K562 (cell line): ENCODE data around the gene OR7D2. TPM values are rescaled to one million over a fixed set of nuclear protein-coding genes. Genes with fewer than 3 reads are reported as not detected.

Experiments
- ATAC-seq: fragments of 200-7000 bp; cut with Tn5 transposase; 3 replicates; pipeline ENCODE4 v1.9.1; 2020; ENCODE audit warnings: moderate library complexity
- BruUV-seq: library from RNA; stranded (reverse); fragments of 400-500 nt; replicated peaks from 2 replicates; lab custom pipeline; 2021; lab: Mats Ljungman, UMichigan
- CTCF ChIA-PET: fragments of 300-600 bp; formaldehyde crosslinking; extraction: SDS; loops from one replicate; lab custom pipeline; 2021; ENCODE audit warnings: low intra/inter-chr PET ratio; lab: Yijun Ruan, JAX
- POLR2A ChIA-PET: fragments of 300-600, 350-650 bp; sonication (Branson Sonifier 250); formaldehyde crosslinking; extraction: SDS; loops from one replicate; lab custom pipeline; 2021; ENCODE audit warnings: antibody characterized with exemption, inconsistent platforms; lab: Yijun Ruan, JAX
- DNase-seq, 4 experiments: peaks; one replicate each; pipeline versions ENCODE4 v3.0.0 to v3.0.0-alpha.2; 2011 to 2018; ENCODE audit warnings: low spot score in 3 of 4, mixed read lengths in 3 of 4; ENCODE audit errors: extremely low read depth in 1 of 4
- FAIRE-seq: peaks from 2 replicates; lab custom pipeline; 2011; peaks lifted over from hg19 to GRCh38; lab: Jason Lieb, UNC
- H2AFZ ChIP-seq: 2 replicates; pipeline ENCODE4 v1.6.0; 2011; ENCODE audit warnings: low read depth, low read length, control low read depth, inconsistent platforms
- H3K27ac ChIP-seq: fragments of 200-600 bp; 3 replicates; pipeline ENCODE4 v1.8.0; 2011; ENCODE audit warnings: low read depth, mild to moderate bottlenecking, control low read depth, inconsistent platforms, low read length, moderate library complexity, mixed read lengths; ENCODE audit errors: extremely low read depth
- H3K27me3 ChIP-seq, 2 experiments: fragments of 300-600 bp in 1 of 2; 2 replicates in 1 of 2; 3 replicates in 1 of 2; pipeline versions ENCODE4 v1.6.0 to v1.8.0; 2011; ENCODE audit warnings: inconsistent platforms in 2 of 2, low read length in 2 of 2, mild to moderate bottlenecking in 1 of 2, mixed read lengths in 1 of 2, moderate library complexity in 1 of 2; ENCODE audit not compliant: control insufficient read depth in 2 of 2, insufficient read depth in 2 of 2
- H3K36me3 ChIP-seq: fragments of 300-600 bp; 3 replicates; pipeline ENCODE4 v1.8.0; 2011; ENCODE audit warnings: mild to moderate bottlenecking, low read length, inconsistent platforms; ENCODE audit not compliant: control insufficient read depth, insufficient read depth
- H3K4me1 ChIP-seq, 2 experiments: fragments of 200-600 bp in 1 of 2; replicated peaks in 1 of 2; 2 replicates in 1 of 2; 3 replicates in 1 of 2; pipeline versions ENCODE4 v1.5.1 to v1.8.0; 2011; ENCODE audit warnings: inconsistent platforms in 2 of 2, low read length in 2 of 2, mild to moderate bottlenecking in 1 of 2, mixed read lengths in 1 of 2, moderate library complexity in 1 of 2; ENCODE audit not compliant: control insufficient read depth in 2 of 2, insufficient read depth in 2 of 2
- H3K4me2 ChIP-seq: 2 replicates; pipeline ENCODE4 v1.6.1; 2011; ENCODE audit warnings: low read length, control low read depth, inconsistent platforms, mixed read lengths; ENCODE audit not compliant: insufficient read depth
- H3K4me3 ChIP-seq: fragments of 200-600 bp; sonication (generic), shearing (Covaris generic); 2 replicates; pipeline ENCODE4 v1.5.1; 2016; ENCODE audit warnings: control low read depth, inconsistent platforms
- H3K79me2 ChIP-seq: fragments of 200-600 bp; 3 replicates; pipeline ENCODE4 v1.8.0; 2011; ENCODE audit warnings: low read length, inconsistent platforms; ENCODE audit not compliant: control insufficient read depth, insufficient read depth
- H3K9ac ChIP-seq, 2 experiments: 2 replicates each; pipeline versions ENCODE4 v1.6.0 to v1.6.1; 2011; ENCODE audit warnings: low read depth in 2 of 2, low read length in 2 of 2, control low read depth in 1 of 2, inconsistent platforms in 1 of 2, mild to moderate bottlenecking in 1 of 2, mixed read lengths in 1 of 2; ENCODE audit not compliant: insufficient read depth in 1 of 2
- H3K9me1 ChIP-seq: one replicate; pipeline ENCODE4 v1.6.0; 2011; ENCODE audit warnings: inconsistent platforms, mild to moderate bottlenecking, low read length, moderate library complexity; ENCODE audit not compliant: control insufficient read depth, insufficient read depth
- H3K9me3 ChIP-seq: replicated peaks from 2 replicates; pipeline ENCODE4 v1.5.1; 2011; ENCODE audit warnings: low read depth, low read length, inconsistent platforms; ENCODE audit not compliant: control insufficient read depth, insufficient read depth
- H4K20me1 ChIP-seq: replicated peaks from 2 replicates; pipeline ENCODE4 v1.6.1; 2011; ENCODE audit warnings: low read length, inconsistent platforms, mixed read lengths; ENCODE audit not compliant: control insufficient read depth, insufficient read depth
- ARID4B ChIP-seq: sonication (generic); formaldehyde crosslinking; IDR thresholded peaks from 2 replicates; pipeline ENCODE4 v1.8.0; 2022; ENCODE audit warnings: mild to moderate bottlenecking, missing genetic modification reagents
- HMG20A ChIP-seq: fragments of 450-650 bp; formaldehyde crosslinking; conservative IDR thresholded peaks from 2 replicates; pipeline ENCODE4 v1.4.0; 2020; ENCODE audit warnings: mild to moderate bottlenecking, mixed read lengths
- PKNOX1 ChIP-seq: fragments of 450-650 bp; IDR thresholded peaks from 2 replicates; pipeline ENCODE4 v1.6.1; 2016
- WGBS: fragments of 100-300 bp; shearing (Covaris generic); methylation state at CpG from one replicate; pipeline ENCODE4 v1.1.6; 2016; ENCODE audit warnings: low coverage, mixed read lengths; ENCODE audit not compliant: insufficient coverage; ENCODE audit errors: missing lambda C conversion rate; 5-methylcytosine and 5-hydroxymethylcytosine counted together
- in situ Hi-C: fragments of 300-500 bp; cut with MboI; formaldehyde crosslinking; loops from 4 replicates; pipeline ENCODE4 v1.15.0; 2018; ENCODE audit warnings: inconsistent platforms, mixed read lengths
- intact Hi-C: fragments of 100-400 bp; cut with micrococcal nuclease; formaldehyde crosslinking; loops from 2 replicates; pipeline ENCODE4 v1.14.2; 2022
- polyA plus RNA-seq, 8 experiments: library from polyadenylated mRNA; depleted of rRNA in 4 of 8; stranded (reverse) in 5 of 8; unstranded in 3 of 8; fragments of >200 nt; fragmentation: Nextera tagmentation in 2 of 8; fragmentation: Illumina TruSeq in 1 of 8; extraction: Ambion mirVana in 2 of 8; extraction: Trizol in 1 of 8; gene quantifications; 2 replicates each; pipeline versions ENCODE4 v1.2.1 to v1.2.3, GENCODE V29; 2011 to 2014; ENCODE audit warnings: inconsistent platforms in 1 of 8, missing spikeins in 1 of 8
- total RNA-seq, 7 experiments: library from RNA; depleted of rRNA in 6 of 7; stranded (reverse); fragments of >200 nt in 6 of 7; fragmentation: Illumina TruSeq in 2 of 7; extraction: Trizol in 2 of 7; gene quantifications; 2 replicates each; pipeline versions ENCODE4 v1.2.1 to v1.2.3, GENCODE V29; 2011 to 2021; ENCODE audit warnings: low replicate concordance in 1 of 7

The OR7D2 gene
- total and polyA plus RNA-seq, 9 of the 15 experiments (the other 6 are each of a cell fraction or from before 2014, with no cell fraction given): 0.05 to 0.75 (median 0.45) TPM

- intact Hi-C loops: no loop called here
- Histone ChIP-seq H3K9me1 (no peaks in the 10 kb centered on the region), H3K4me1 (no peaks in the 10 kb centered on the region), H3K27me3 (no peaks in the 10 kb centered on the region), H3K27ac (no peak within 1 kb of the TSS), H2AFZ (no peak within 1 kb of the TSS), H3K9ac (no peak within 1 kb of the TSS), H4K20me1 (no peaks in the 10 kb centered on the region), H3K36me3 (no peaks in the 10 kb centered on the region), H3K9me3 (no peaks in the 10 kb centered on the region), H3K79me2 (no peaks in the 10 kb centered on the region), H3K4me2 (no peak within 1 kb of the TSS), H3K4me3 (no peak within 1 kb of the TSS)
- BruUV-seq: no TSS peak
- CTCF ChIA-PET: no interaction called here
- POLR2A ChIA-PET: no interaction called here
- FAIRE-seq: no peak
- DNase-seq: no peak
- ATAC-seq: no peak
- 0% methylated on average over 3 of the region's 3 CpGs for WGBS
- in situ Hi-C loops: no loop called here
- TF ChIP-seq PKNOX1 (no peak), ARID4B (CRISPR knock-in tag) (no peak), HMG20A (CRISPR knock-in tag) (no peak)
These were observed 40.7 kb downstream of the OR7D2 start, which contains the start of gene OR7D4 for GRCh38 chr19:9219489-9219888. Gene OR7D4, minus strand, starts transcription at chr19:9219589. Its CDS starts 4,752 bp downstream, at chr19:9214837.

Other genes starting within 250 kb of the OR7D2 start
Only the 7 nearest of the 11 such genes appear.
- not detected in 2 replicates for gene OR1M1, start 91.9 kb upstream of the OR7D2 start, total RNA-seq (2014; rRNA removed)
- not detected in 2 replicates for gene OR1M1, start 91.9 kb upstream of the OR7D2 start, total RNA-seq (2014; rRNA removed; fragmentation: Illumina TruSeq; extraction: Trizol)
- not detected in 2 replicates for gene OR1M1, start 91.9 kb upstream of the OR7D2 start, total RNA-seq (2015; rRNA removed; fragmentation: Illumina TruSeq; extraction: Trizol)
- gene OR1M1, start 91.9 kb upstream of the OR7D2 start, total RNA-seq (2021): not detected in 2 replicates
- gene OR1M1, start 91.9 kb upstream of the OR7D2 start, polyA plus RNA-seq (2011; rRNA removed): not detected in 2 replicates
- not detected in 2 replicates for gene OR1M1, start 91.9 kb upstream of the OR7D2 start, polyA plus RNA-seq (2014; fragmentation: Illumina TruSeq; extraction: Trizol)
- not detected for gene OR1M1, start 91.9 kb upstream of the OR7D2 start, polyA plus RNA-seq (2014; fragmentation: Nextera tagmentation; extraction: Ambion mirVana)
- gene OR1M1, start 91.9 kb upstream of the OR7D2 start, polyA plus RNA-seq (2014; rRNA removed): not detected in 2 replicates
- not detected in 2 replicates for gene OR7G2, start 71.5 kb upstream of the OR7D2 start, total RNA-seq (2014; rRNA removed)
- not detected in 2 replicates for gene OR7G2, start 71.5 kb upstream of the OR7D2 start, total RNA-seq (2014; rRNA removed; fragmentation: Illumina TruSeq; extraction: Trizol)
- not detected in 2 replicates for gene OR7G2, start 71.5 kb upstream of the OR7D2 start, total RNA-seq (2015; rRNA removed; fragmentation: Illumina TruSeq; extraction: Trizol)
- not detected in 2 replicates for gene OR7G2, start 71.5 kb upstream of the OR7D2 start, total RNA-seq (2021)
- 0.16 and 0.20 TPM in 2 replicates for gene OR7G2, start 71.5 kb upstream of the OR7D2 start, polyA plus RNA-seq (2011; rRNA removed)
- gene OR7G2, start 71.5 kb upstream of the OR7D2 start, polyA plus RNA-seq (2014; fragmentation: Illumina TruSeq; extraction: Trizol): not detected in 2 replicates
- gene OR7G2, start 71.5 kb upstream of the OR7D2 start, polyA plus RNA-seq (2014; fragmentation: Nextera tagmentation; extraction: Ambion mirVana): not detected
- not detected in 2 replicates for gene OR7G2, start 71.5 kb upstream of the OR7D2 start, polyA plus RNA-seq (2014; rRNA removed)
- not detected in 2 replicates for gene OR7G1, start 63.2 kb upstream of the OR7D2 start, total RNA-seq (2014; rRNA removed)
- not detected in 2 replicates for gene OR7G1, start 63.2 kb upstream of the OR7D2 start, total RNA-seq (2014; rRNA removed; fragmentation: Illumina TruSeq; extraction: Trizol)
- not detected in 2 replicates for gene OR7G1, start 63.2 kb upstream of the OR7D2 start, total RNA-seq (2015; rRNA removed; fragmentation: Illumina TruSeq; extraction: Trizol)
- not detected in 2 replicates for gene OR7G1, start 63.2 kb upstream of the OR7D2 start, total RNA-seq (2021)
- not detected in 2 replicates for gene OR7G1, start 63.2 kb upstream of the OR7D2 start, polyA plus RNA-seq (2011; rRNA removed)
- not detected in 2 replicates for gene OR7G1, start 63.2 kb upstream of the OR7D2 start, polyA plus RNA-seq (2014; fragmentation: Illumina TruSeq; extraction: Trizol)
- not detected for gene OR7G1, start 63.2 kb upstream of the OR7D2 start, polyA plus RNA-seq (2014; fragmentation: Nextera tagmentation; extraction: Ambion mirVana)
- not detected in 2 replicates for gene OR7G1, start 63.2 kb upstream of the OR7D2 start, polyA plus RNA-seq (2014; rRNA removed)
- not detected in 2 replicates for gene OR7G3, start 52.0 kb upstream of the OR7D2 start, total RNA-seq (2014; rRNA removed)
- gene OR7G3, start 52.0 kb upstream of the OR7D2 start, total RNA-seq (2014; rRNA removed; fragmentation: Illumina TruSeq; extraction: Trizol): not detected in 2 replicates
- not detected in 2 replicates for gene OR7G3, start 52.0 kb upstream of the OR7D2 start, total RNA-seq (2015; rRNA removed; fragmentation: Illumina TruSeq; extraction: Trizol)
- not detected in 2 replicates for gene OR7G3, start 52.0 kb upstream of the OR7D2 start, total RNA-seq (2021)
- not detected in 2 replicates for gene OR7G3, start 52.0 kb upstream of the OR7D2 start, polyA plus RNA-seq (2011; rRNA removed)
- not detected in 2 replicates for gene OR7G3, start 52.0 kb upstream of the OR7D2 start, polyA plus RNA-seq (2014; fragmentation: Illumina TruSeq; extraction: Trizol)
- not detected for gene OR7G3, start 52.0 kb upstream of the OR7D2 start, polyA plus RNA-seq (2014; fragmentation: Nextera tagmentation; extraction: Ambion mirVana)
- not detected in 2 replicates for gene OR7G3, start 52.0 kb upstream of the OR7D2 start, polyA plus RNA-seq (2014; rRNA removed)
- 17.3 and 21.7 TPM in 2 replicates for gene ZNF317, start 38.6 kb upstream of the OR7D2 start, total RNA-seq (2014; rRNA removed)
- 35.4 and 37.7 TPM in 2 replicates for gene ZNF317, start 38.6 kb upstream of the OR7D2 start, total RNA-seq (2014; rRNA removed; fragmentation: Illumina TruSeq; extraction: Trizol)
- 31.4 and 34.8 TPM in 2 replicates for gene ZNF317, start 38.6 kb upstream of the OR7D2 start, total RNA-seq (2015; rRNA removed; fragmentation: Illumina TruSeq; extraction: Trizol)
- gene ZNF317, start 38.6 kb upstream of the OR7D2 start, total RNA-seq (2021): 37.1 and 43.2 TPM in 2 replicates
- gene ZNF317, start 38.6 kb upstream of the OR7D2 start, polyA plus RNA-seq (2011; rRNA removed): 20.1 and 23.1 TPM in 2 replicates
- gene ZNF317, start 38.6 kb upstream of the OR7D2 start, polyA plus RNA-seq (2014; fragmentation: Illumina TruSeq; extraction: Trizol): 38.6 and 40.5 TPM in 2 replicates
- gene ZNF317, start 38.6 kb upstream of the OR7D2 start, polyA plus RNA-seq (2014; fragmentation: Nextera tagmentation; extraction: Ambion mirVana): 10 to 100 TPM; 23.9 to 37.9 TPM
- 17.3 and 18.6 TPM in 2 replicates for gene ZNF317, start 38.6 kb upstream of the OR7D2 start, polyA plus RNA-seq (2014; rRNA removed)
- gene OR7D4, start 40.6 kb downstream of the OR7D2 start, total RNA-seq (2014; rRNA removed): not detected in 2 replicates
- gene OR7D4, start 40.6 kb downstream of the OR7D2 start, total RNA-seq (2014; rRNA removed; fragmentation: Illumina TruSeq; extraction: Trizol): not detected in 2 replicates
- gene OR7D4, start 40.6 kb downstream of the OR7D2 start, total RNA-seq (2015; rRNA removed; fragmentation: Illumina TruSeq; extraction: Trizol): not detected in 2 replicates
- gene OR7D4, start 40.6 kb downstream of the OR7D2 start, total RNA-seq (2021): not detected in 2 replicates
- gene OR7D4, start 40.6 kb downstream of the OR7D2 start, polyA plus RNA-seq (2011; rRNA removed): not detected in 2 replicates
- gene OR7D4, start 40.6 kb downstream of the OR7D2 start, polyA plus RNA-seq (2014; fragmentation: Illumina TruSeq; extraction: Trizol): not detected in 2 replicates
- gene OR7D4, start 40.6 kb downstream of the OR7D2 start, polyA plus RNA-seq (2014; fragmentation: Nextera tagmentation; extraction: Ambion mirVana): not detected
- gene OR7D4, start 40.6 kb downstream of the OR7D2 start, polyA plus RNA-seq (2014; rRNA removed): not detected in 2 replicates
- not detected in 2 replicates for gene OR7E24, start 72.0 kb downstream of the OR7D2 start, total RNA-seq (2014; rRNA removed)
- not detected in 2 replicates for gene OR7E24, start 72.0 kb downstream of the OR7D2 start, total RNA-seq (2014; rRNA removed; fragmentation: Illumina TruSeq; extraction: Trizol)
- not detected in 2 replicates for gene OR7E24, start 72.0 kb downstream of the OR7D2 start, total RNA-seq (2015; rRNA removed; fragmentation: Illumina TruSeq; extraction: Trizol)
- gene OR7E24, start 72.0 kb downstream of the OR7D2 start, total RNA-seq (2021): not detected in 2 replicates
- gene OR7E24, start 72.0 kb downstream of the OR7D2 start, polyA plus RNA-seq (2011; rRNA removed): not detected in 2 replicates
- gene OR7E24, start 72.0 kb downstream of the OR7D2 start, polyA plus RNA-seq (2014; fragmentation: Illumina TruSeq; extraction: Trizol): not detected in 2 replicates
- gene OR7E24, start 72.0 kb downstream of the OR7D2 start, polyA plus RNA-seq (2014; fragmentation: Nextera tagmentation; extraction: Ambion mirVana): not detected
- gene OR7E24, start 72.0 kb downstream of the OR7D2 start, polyA plus RNA-seq (2014; rRNA removed): not detected in 2 replicates